DND-41 (cell line): ENCODE results near the gene OTX2.

Experiments
- ATAC-seq: fragments of 200-7000 bp; cut with Tn5 transposase; 3 replicates; pipeline ENCODE4 v1.9.1; 2021; ENCODE audit warnings: low read depth; ENCODE audit not compliant: insufficient read depth
- DNase-seq: peaks from one replicate; pipeline ENCODE4 v3.0.0-alpha.2; 2020
- H2AFZ ChIP-seq: 2 replicates; pipeline ENCODE4 v1.6.0; 2012; ENCODE audit warnings: low read depth, low read length
- H3K27ac ChIP-seq: 2 replicates; pipeline ENCODE4 v1.5.1; 2012; ENCODE audit warnings: low read length, inconsistent platforms
- H3K27me3 ChIP-seq: fragments of 200-600 bp; sonication (generic); 2 replicates; pipeline ENCODE4 v1.6.0; 2012; ENCODE audit warnings: low read length, mild to moderate bottlenecking, inconsistent platforms; ENCODE audit not compliant: insufficient read depth, poor library complexity
- H3K36me3 ChIP-seq: 2 replicates; pipeline ENCODE4 v1.5.1; 2012; ENCODE audit warnings: low read length, inconsistent platforms; ENCODE audit not compliant: insufficient read depth
- H3K4me1 ChIP-seq: 2 replicates; pipeline ENCODE4 v1.5.1; 2012; ENCODE audit warnings: mild to moderate bottlenecking, low read length; ENCODE audit not compliant: insufficient read depth
- H3K4me2 ChIP-seq: 2 replicates; pipeline ENCODE4 v1.6.0; 2012; ENCODE audit warnings: mild to moderate bottlenecking, moderate library complexity, low read length, inconsistent platforms; ENCODE audit not compliant: insufficient read depth
- H3K4me3 ChIP-seq, 2 experiments: fragments of 200-600 bp in 1 of 2; shearing (Covaris generic) in 1 of 2; 2 replicates each; pipeline ENCODE4 v1.5.1; 2012 to 2016; ENCODE audit warnings: inconsistent platforms in 2 of 2, low read length in 2 of 2, mild to moderate bottlenecking in 2 of 2, low read depth in 1 of 2, moderate library complexity in 1 of 2
- H3K79me2 ChIP-seq: 2 replicates; pipeline ENCODE4 v1.6.0; 2012; ENCODE audit warnings: low read length, inconsistent platforms; ENCODE audit not compliant: insufficient read depth
- H3K9ac ChIP-seq: 2 replicates; pipeline ENCODE4 v1.6.0; 2012; ENCODE audit warnings: low read depth, mild to moderate bottlenecking, inconsistent platforms, low read length, moderate library complexity
- H3K9me3 ChIP-seq: 2 replicates; pipeline ENCODE4 v1.5.1; 2012; ENCODE audit warnings: low read length, moderate library complexity, mild to moderate bottlenecking, inconsistent platforms; ENCODE audit not compliant: insufficient read depth, severe bottlenecking
- H4K20me1 ChIP-seq: 2 replicates; pipeline ENCODE4 v1.6.0; 2012; ENCODE audit warnings: low read length; ENCODE audit not compliant: insufficient read depth
- CTCF ChIP-seq: IDR thresholded peaks from 2 replicates; pipeline ENCODE4 v1.5.1; 2012; ENCODE audit warnings: borderline replicate concordance, low read length, moderate library complexity, mild to moderate bottlenecking; ENCODE audit not compliant: poor library complexity, severe bottlenecking; ENCODE audit errors: extremely low read depth
- EZH2 ChIP-seq: IDR thresholded peaks from 3 replicates; pipeline ENCODE4 v1.6.1; 2012; ENCODE audit warnings: borderline replicate concordance, low read depth, mild to moderate bottlenecking, moderate library complexity, low read length, inconsistent platforms; ENCODE audit not compliant: severe bottlenecking

Gene OTX2

DNA sequence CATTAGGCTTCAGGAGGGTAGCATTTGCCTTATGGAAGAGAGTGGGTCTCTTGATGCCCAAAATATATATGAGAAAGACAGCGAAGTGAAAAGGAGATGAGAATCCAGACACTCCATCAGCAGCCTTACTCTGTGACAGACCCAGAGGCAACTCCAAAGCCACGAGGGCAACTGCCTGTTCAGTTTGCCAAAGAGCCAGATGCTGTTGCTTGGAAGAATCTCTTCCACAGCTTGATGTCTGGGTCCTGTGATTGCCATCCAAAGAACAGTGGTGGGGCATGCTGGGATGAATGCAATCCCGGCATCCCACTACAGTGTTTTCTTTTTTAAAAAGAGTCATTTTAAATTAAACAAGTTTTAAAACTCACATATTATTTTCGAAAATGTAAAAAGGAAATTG lies 10.9 kb upstream of the OTX2 start:
- ATAC-seq: no peak
- Histone ChIP-seq H3K27ac (no peak overlapping the region), H3K4me1 (no peaks in the 10 kb centered on the region), H3K27me3 (peaks cover 16% of the 10 kb centered on the region), H3K4me3 (no peak overlapping the region), H3K9ac (no peak overlapping the region), H3K36me3 (no peaks in the 10 kb centered on the region), H2AFZ (no peak overlapping the region), H3K4me2 (no peak overlapping the region), H3K9me3 (no peaks in the 10 kb centered on the region), H4K20me1 (no peaks in the 10 kb centered on the region), H3K79me2 (no peaks in the 10 kb centered on the region)
- TF ChIP-seq EZH2 (no peak), CTCF (no peak)
- DNase-seq: no peak

DNA sequence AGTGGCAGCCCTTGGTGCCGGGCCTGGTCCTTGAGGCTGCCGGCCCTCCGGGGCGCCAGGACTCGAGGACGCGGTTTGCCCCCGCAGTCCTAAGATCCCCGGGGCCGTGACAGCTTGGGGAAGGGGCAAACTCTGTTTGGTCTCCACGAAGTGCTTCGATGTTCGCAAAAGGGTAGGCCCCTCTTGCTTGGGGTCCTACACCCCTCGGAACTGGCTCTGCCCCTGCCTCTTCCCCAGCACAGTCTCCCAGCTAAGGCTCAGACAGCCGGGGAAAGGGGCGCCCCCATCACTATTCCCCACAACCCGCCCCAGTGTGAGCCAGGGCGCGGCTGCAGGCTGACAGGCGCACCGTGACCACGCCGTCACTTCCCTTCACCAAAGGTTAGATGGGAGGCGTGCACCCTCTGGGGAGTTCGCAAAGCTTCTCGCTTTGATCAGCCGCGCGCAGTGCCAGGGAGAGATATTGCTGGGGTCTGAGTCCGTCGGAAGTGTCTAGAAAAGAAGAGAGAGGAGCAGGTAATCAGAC lies 7.2 kb upstream of the OTX2 start:
- Histone ChIP-seq H3K27ac (no peak overlapping the region), H2AFZ (no peak overlapping the region), H3K9ac (no peak overlapping the region), H3K4me1 (no peaks in the 10 kb centered on the region), H4K20me1 (no peaks in the 10 kb centered on the region), H3K4me2 (no peak overlapping the region), H3K27me3 (peaks cover 22% of the 10 kb centered on the region), H3K4me3 (no peak overlapping the region), H3K79me2 (no peaks in the 10 kb centered on the region), H3K9me3 (no peaks in the 10 kb centered on the region), H3K36me3 (no peaks in the 10 kb centered on the region)
- DNase-seq: no peak
- no peak for ATAC-seq
- TF ChIP-seq EZH2 (no peak), CTCF (no peak)

DNA sequence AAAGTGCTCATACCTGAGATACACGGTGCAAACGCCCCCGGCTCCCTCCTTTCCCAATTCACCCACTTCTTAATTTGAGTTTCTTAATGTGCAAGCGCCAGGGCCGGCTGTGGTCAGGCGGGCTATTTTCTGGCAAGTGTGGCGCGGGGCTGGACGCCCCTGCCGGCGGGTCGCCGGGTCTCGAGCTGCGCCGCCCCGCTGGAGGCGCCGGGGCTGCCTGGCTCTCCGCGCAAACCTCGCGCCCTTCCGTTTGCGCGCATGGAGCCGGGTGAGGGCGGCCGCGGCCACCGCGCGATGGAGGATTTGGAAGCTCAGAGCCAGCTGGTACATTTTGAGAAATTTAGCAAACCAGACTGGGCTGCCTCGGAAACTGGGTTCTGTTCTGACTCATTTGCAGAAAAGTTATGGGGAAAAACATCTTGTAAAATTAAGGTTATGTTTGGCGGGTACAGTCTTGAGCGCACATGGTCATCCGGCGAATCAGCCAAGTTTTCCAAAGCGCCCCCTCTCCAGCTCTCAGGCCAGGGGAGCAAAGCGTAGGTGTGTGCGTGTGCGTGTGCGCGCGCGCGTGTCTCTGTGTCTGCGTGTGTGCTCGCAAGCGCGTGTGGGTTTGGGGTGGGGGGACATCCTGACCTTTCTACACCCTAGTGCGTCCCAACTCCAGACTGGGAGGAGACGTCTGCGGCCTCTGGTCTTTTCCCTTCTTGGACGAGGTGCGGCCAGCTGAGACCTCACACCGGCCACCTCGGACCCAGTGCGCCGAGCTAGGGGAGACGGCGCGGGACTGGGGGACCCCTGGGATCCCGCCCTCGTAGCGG lies 6.5 kb upstream of the OTX2 start:
- DNase-seq (no peak), ATAC-seq (no peak)
- H3K9me3 ChIP-seq: no peaks in the 10 kb centered on the region
- H3K27ac ChIP-seq: no peak overlapping the region
- no peaks in the 10 kb centered on the region for H4K20me1 ChIP-seq
- H3K79me2 ChIP-seq: no peaks in the 10 kb centered on the region
- H3K9ac ChIP-seq: no peak overlapping the region
- H3K27me3 ChIP-seq: peaks cover 22% of the 10 kb centered on the region
- H3K4me2 ChIP-seq: no peak overlapping the region
- no peak overlapping the region for H3K4me3 ChIP-seq
- no peak for TF ChIP-seq CTCF
- no peak for TF ChIP-seq EZH2
- H3K4me1 ChIP-seq: no peaks in the 10 kb centered on the region
- no peak overlapping the region for H2AFZ ChIP-seq
- no peaks in the 10 kb centered on the region for H3K36me3 ChIP-seq

- no peak for ATAC-seq
- no peak overlapping the region for H3K4me2 ChIP-seq
These were observed 5.5 kb upstream of the OTX2 start for GRCh38 chr14:56815745-56816144.

More at GRCh38 chr14:56815745-56816144, 5.5 kb upstream of the OTX2 start:
- Histone ChIP-seq H3K9me3 (no peaks in the 10 kb centered on the region), H4K20me1 (no peaks in the 10 kb centered on the region), H3K9ac (no peak overlapping the region), H3K79me2 (no peaks in the 10 kb centered on the region), H3K27me3 (peaks cover 20% of the 10 kb centered on the region), H3K36me3 (no peaks in the 10 kb centered on the region), H3K4me1 (no peaks in the 10 kb centered on the region), H3K27ac (no peak overlapping the region), H3K4me3 (no peak overlapping the region), H2AFZ (no peak overlapping the region)
- DNase-seq: no peak
- TF ChIP-seq EZH2 (no peak), CTCF (no peak)
